ES-I3 (cell line): ENCODE measurements around the gene CENPP.

Experiments
- H3K36me3 ChIP-seq: 2 replicates; pipeline ENCODE4 v1.6.1; 2013; ENCODE audit warnings: mild to moderate bottlenecking, low read length, control low read depth, moderate library complexity; ENCODE audit not compliant: insufficient read depth
- H3K4me1 ChIP-seq: 2 replicates; pipeline ENCODE4 v1.6.1; 2013; ENCODE audit warnings: mild to moderate bottlenecking, control low read depth, low read length; ENCODE audit not compliant: insufficient read depth
- H3K9ac ChIP-seq: 2 replicates; pipeline ENCODE4 v1.6.1; 2013; ENCODE audit warnings: low read depth, mild to moderate bottlenecking, low read length, moderate library complexity
- H3K9me3 ChIP-seq: 2 replicates; pipeline ENCODE4 v1.6.1; 2013; ENCODE audit warnings: mild to moderate bottlenecking, low read length, moderate library complexity; ENCODE audit not compliant: control insufficient read depth, insufficient read depth

Gene CENPP

DNA sequence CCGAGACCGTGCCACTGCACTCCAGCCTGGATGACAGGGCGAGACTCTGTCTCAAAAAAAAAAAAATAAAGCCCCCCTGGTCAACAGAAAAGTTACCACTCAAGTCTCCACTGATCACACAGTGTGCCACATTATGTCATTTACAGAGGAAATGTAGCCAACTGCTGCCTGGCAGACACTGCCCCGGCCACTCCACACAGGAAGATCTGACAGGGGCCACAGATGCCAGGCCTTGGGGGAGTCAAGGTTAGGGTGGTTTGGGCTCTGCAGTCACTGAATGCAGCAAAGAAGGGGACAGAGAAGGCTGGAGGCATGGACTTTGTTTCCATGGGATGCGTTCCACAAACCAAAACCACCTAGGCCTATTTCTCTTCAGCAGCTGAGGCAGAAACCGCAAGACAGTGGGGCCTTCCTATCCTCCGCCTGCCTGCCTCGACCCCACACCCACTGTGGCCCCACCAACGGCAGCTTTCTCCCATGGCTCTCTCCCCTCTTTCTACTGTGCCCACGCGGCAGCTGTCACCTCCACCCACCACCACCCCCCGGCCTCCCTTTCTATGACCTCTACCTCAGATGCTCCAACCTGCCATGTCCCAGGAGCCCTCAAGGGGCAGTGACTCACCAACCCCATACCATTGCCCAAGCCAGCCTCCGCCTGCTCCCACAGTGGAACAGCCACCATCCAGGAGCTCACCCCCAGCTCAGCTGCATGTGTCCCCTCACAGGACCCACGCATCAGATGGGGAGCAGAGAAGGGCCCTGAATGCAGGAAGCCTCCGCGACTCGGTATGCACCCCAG lies 331.7 kb downstream of the CENPP start:
- Histone ChIP-seq H3K9me3 (no peaks in the 10 kb centered on the region), H3K4me1 (peaks cover 3% of the 10 kb centered on the region; the same call in 1 of the 2 replicates), H3K9ac (no peak overlapping the region), H3K36me3 (no peaks in the 10 kb centered on the region; the same call in 1 of the 2 replicates)

DNA sequence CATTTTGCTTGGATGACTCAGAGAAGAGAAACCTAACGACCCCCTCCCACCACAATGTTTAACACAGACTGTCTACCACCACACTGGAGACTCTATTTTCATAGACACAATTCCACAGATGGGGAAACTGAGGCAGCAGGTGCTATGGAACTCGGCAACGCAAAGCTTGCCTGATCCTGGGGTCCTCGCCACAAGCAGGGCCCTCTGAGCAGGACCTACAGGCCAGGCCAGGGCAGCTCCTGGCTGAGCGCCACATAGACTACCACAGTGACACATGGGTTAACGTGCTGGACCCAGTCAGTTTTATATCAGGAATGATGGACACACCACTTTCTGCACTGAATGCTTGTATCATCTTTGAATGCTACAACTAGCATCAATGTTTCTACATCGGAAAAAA lies 332.4 kb downstream of the CENPP start:
- Histone ChIP-seq H3K4me1 (peaks cover 3% of the 10 kb centered on the region; the same call in 1 of the 2 replicates), H3K36me3 (no peaks in the 10 kb centered on the region; the same call in 1 of the 2 replicates), H3K9ac (no peak overlapping the region), H3K9me3 (no peaks in the 10 kb centered on the region)

DNA sequence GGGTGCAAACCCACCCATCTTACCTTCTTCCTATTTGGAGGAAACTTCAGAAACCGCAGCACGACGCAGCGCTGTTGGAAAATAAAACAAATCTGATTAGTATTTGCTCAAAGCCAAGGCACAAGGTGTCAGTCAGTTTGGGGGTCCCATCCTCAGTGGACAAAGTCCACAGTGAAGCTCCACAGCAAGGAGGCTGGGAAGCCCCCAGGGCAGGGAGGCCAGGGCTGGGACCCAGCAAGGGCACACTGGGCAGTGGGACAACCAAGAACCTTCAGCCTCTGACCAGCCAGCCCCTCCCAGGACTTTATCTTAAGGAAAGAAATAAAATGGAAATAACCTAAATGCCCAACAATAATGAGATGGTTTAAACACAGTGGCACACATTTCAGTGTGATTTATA lies 332.9 kb downstream of the CENPP start:
- H3K36me3 ChIP-seq, result no peaks in the 10 kb centered on the region; the same call in 1 of the 2 replicates
- peaks cover 3% of the 10 kb centered on the region; the same call in 1 of the 2 replicates for H3K4me1 ChIP-seq
- H3K9ac ChIP-seq, result no peak overlapping the region
- no peaks in the 10 kb centered on the region for H3K9me3 ChIP-seq

DNA sequence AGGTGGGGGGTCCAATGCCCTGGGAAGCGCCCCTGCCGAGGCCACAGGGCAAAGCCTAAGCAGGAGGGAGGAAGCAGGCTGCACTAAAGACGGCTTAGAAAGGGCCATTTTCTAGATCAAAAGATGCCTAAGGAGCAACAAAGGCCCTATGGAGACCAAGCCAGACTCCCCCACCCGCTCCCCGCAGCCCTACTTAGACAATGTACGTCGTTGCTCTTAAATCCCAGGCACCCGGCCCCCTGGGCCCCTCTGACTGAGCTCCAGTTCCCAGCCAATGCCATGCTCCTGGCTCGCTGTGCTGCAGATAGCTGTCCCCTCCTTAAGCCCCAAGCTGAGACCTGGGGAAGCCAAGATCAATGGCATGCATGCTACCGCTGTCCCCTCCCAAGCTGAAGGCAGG lies 333.8 kb downstream of the CENPP start:
- Histone ChIP-seq H3K4me1 (peaks cover 8% of the 10 kb centered on the region), H3K36me3 (no peaks in the 10 kb centered on the region; the same call in 1 of the 2 replicates)

DNA sequence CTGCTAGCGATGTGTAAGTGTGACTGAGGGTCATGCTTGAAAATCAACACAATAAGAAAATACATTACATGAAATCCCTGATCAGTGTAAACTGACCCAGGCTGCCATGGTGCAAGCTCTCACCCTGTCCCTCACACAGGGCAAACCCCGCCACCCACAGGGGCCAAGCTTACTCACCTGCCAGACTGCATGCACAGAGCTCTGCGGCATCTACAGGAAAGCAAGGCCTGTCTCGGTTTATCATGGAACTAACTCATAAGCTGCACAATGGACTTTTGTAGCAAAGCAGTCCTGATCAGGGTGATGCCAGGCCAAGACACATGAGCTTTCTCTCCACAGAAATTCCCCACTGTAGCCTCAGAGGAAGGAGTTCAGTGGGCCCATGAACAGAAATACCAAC lies 334.5 kb downstream of the CENPP start:
- Histone ChIP-seq H3K36me3 (no peaks in the 10 kb centered on the region; the same call in 1 of the 2 replicates), H3K9ac (no peak overlapping the region), H3K9me3 (no peaks in the 10 kb centered on the region), H3K4me1 (peaks cover 9% of the 10 kb centered on the region)

More for the DNA sequence above, 333.8 kb downstream of the CENPP start:
- Histone ChIP-seq H3K9ac (no peak overlapping the region), H3K9me3 (no peaks in the 10 kb centered on the region)

DNA sequence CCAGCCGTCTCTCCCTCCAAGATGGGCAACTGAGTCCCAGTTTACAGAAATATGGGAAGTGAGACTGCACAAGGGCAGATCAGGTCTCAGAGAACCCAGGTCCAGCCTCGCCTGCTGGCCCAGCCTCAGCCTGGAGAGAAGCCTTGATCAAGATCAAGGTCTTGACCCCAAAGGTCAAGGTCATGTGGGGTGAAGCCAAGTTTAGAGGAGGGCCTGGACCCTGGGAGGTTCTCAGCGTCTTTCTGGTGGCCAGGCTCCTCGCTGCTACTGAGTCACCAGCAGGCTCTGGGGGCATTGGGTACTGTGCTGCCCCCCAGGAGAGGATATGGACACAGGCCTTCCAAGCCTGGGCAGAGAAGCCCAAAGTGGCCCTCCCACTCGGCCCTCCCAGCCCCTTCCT lies 335.4 kb downstream of the CENPP start:
- Histone ChIP-seq H3K9ac (no peak overlapping the region), H3K36me3 (no peaks in the 10 kb centered on the region), H3K9me3 (no peaks in the 10 kb centered on the region), H3K4me1 (peaks cover 9% of the 10 kb centered on the region)

DNA sequence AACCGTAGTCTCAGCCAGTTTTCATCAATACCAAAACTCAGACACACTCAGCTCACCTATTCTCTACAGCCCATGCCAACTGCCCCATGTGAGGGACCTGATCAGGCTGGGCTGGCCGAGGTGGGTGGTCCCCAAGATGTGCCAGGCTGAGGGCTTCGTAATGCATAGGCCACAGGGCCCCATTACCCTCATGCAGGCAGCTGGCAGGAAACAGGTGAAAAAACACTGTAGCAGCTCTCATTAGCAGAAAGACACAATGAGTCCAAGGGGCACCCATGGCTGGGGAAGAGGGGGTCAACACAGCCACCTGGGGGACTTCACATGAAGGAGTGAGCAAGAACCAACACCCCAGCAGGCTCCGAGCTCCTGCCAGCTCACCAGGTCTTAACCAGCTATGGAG lies 336.0 kb downstream of the CENPP start:
- Histone ChIP-seq H3K9me3 (no peaks in the 10 kb centered on the region), H3K36me3 (no peaks in the 10 kb centered on the region), H3K4me1 (peaks cover 9% of the 10 kb centered on the region), H3K9ac (no peak overlapping the region)

DNA sequence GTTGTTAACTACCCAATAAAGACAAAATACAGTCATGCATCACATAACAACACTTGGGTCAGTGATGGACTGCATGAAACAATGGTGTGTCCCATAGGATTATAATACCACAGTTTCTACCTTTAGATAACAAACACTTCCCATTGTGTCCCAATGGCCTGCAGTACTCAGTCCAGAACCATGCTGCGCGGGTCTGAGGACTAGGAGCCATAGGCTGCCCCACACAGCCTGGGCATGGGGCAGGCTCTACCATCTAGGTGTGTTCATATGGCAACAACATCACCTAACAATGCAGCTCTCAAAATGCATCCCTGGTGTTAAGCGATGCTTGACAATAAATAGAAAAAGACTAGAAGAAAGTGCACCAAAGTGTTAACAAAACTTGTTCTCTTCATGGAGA lies 337.4 kb downstream of the CENPP start:
- Histone ChIP-seq H3K9me3 (no peaks in the 10 kb centered on the region), H3K9ac (no peak overlapping the region), H3K4me1 (peaks cover 9% of the 10 kb centered on the region), H3K36me3 (no peaks in the 10 kb centered on the region)

DNA sequence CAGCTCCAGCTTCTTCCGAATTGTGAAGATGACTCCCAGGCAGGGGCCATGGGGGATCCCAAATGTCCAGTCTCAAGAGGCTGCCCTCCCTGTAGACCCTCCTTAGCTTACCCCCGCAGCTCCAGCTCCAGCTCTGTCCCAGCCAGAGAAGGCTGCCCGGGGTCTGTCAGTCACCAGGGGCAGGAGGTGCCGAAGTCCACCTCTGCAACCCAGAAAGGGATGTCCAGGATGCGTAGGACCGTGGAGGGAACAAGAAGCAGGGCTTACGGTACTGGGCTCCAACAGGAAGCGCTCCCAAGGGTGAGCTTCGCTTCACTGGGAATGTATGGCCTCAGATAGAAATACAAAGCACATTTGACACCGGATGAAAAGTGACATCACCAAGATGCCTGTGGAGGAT lies 338.2 kb downstream of the CENPP start:
- Histone ChIP-seq H3K9ac (no peak overlapping the region), H3K36me3 (no peaks in the 10 kb centered on the region), H3K9me3 (no peaks in the 10 kb centered on the region), H3K4me1 (peaks cover 9% of the 10 kb centered on the region)

DNA sequence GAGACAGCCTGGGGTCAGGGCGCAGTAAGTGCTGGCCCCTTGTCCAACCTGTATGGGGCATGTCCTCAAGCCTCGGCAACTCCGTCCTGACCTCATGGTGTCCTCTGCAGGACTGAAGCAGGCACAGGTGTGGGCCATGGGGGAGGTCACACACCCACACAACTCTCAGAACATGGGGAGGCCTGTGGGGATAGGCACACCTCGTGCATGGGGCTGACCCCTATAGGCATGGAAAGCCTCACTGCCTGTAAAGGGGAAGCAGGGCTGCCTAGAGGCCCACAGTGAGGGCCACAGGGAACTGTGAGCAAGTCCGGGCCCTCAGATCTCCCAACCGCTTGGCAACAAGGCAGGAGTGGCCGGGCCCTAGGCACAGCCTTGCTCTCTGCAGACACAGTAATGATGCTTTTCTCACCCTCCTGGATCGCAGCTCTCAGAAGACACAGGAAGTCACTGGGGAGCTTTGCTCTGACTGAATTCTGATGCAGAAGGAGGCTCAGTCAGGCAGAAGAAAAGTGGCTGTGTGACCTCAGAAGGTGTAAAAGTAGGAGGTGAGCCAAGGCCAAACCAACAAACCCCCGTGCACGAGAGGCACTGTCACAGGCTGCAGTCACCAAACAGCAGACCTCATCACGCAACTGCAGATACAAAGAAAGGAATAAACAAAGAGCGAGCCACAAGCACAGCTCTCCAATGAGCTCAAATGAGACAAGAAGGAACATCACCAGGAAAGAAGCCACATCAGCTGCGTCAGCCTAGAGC lies 338.8 kb downstream of the CENPP start:
- H3K36me3 ChIP-seq, result no peaks in the 10 kb centered on the region
- no peaks in the 10 kb centered on the region for H3K9me3 ChIP-seq
- H3K4me1 ChIP-seq, result peaks cover 9% of the 10 kb centered on the region
- no peak overlapping the region for H3K9ac ChIP-seq

DNA sequence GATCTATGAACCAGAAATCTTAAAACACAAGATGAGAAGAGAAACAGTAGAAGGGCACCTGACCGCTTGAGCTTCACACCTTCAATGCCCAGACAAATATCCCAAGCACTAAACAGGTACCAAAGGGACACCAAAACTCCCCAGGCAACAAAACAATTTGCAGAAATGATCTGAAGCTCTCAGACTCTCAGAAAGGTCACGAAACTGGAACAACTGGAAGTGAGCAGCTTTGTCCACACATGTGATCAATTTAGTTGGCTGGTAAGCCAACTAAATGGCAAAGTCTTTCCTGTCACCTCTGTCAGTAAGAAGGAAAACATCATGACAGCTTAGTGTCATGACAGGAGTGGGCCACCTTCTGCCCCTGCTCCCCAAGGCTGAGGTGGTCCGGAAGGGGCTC lies 340.1 kb downstream of the CENPP start:
- Histone ChIP-seq H3K4me1 (peaks cover 6% of the 10 kb centered on the region; the same call in 1 of the 2 replicates), H3K9me3 (no peaks in the 10 kb centered on the region), H3K9ac (no peak overlapping the region), H3K36me3 (no peaks in the 10 kb centered on the region)

DNA sequence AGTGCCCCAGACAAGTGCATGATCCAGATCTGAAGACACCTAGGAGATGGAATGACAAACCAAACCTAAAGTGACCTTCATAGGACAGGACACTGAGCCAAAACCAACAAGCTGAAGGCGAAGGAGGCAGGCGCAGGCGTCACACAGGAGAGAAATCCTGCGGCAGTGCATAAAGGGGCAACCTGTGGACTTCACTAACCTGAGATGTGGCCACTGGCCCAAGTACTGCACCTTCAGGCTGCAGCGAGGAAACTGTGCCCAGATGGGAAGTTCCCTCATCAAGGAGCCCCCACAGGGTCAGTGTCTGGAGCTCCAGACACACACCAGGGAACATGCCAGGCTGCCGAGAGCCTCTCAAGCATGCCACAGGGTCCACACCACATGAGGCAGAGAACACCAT lies 340.5 kb downstream of the CENPP start:
- H3K9ac ChIP-seq, result no peak overlapping the region
- peaks cover 6% of the 10 kb centered on the region; the same call in 1 of the 2 replicates for H3K4me1 ChIP-seq
- H3K9me3 ChIP-seq, result no peaks in the 10 kb centered on the region
- H3K36me3 ChIP-seq, result no peaks in the 10 kb centered on the region

DNA sequence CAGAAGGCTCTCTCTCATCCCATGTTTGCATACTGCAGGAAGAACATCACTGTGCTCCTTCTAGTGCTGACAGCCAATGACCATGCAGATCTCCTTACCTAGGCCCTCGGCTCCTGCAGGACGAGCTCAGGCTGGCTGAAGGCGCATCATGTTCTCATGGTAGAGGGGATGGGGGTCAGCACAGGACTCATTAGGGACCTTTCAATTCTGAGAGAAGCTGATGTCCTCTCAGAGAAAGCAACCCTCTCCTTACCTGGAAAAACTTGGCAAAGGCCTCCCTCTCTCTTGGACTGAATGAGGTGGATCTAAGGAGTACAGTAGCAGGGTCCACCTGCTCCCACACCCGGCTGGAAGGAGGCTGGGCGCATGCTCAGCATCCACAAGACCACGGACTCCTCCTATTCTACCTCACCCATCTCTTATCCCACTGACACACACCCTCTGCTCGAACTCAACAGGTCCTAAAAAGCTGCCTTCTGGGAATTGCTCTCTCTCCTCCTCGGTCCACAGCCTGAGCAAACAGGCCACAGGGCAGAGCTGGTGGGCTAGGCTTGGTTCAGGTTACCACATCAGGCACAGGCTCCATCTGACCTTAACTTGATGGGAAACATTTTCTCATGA lies 341.3 kb downstream of the CENPP start:
- Histone ChIP-seq H3K4me1 (peaks cover 6% of the 10 kb centered on the region; the same call in 1 of the 2 replicates), H3K9me3 (no peaks in the 10 kb centered on the region), H3K36me3 (no peaks in the 10 kb centered on the region), H3K9ac (no peak overlapping the region)

DNA sequence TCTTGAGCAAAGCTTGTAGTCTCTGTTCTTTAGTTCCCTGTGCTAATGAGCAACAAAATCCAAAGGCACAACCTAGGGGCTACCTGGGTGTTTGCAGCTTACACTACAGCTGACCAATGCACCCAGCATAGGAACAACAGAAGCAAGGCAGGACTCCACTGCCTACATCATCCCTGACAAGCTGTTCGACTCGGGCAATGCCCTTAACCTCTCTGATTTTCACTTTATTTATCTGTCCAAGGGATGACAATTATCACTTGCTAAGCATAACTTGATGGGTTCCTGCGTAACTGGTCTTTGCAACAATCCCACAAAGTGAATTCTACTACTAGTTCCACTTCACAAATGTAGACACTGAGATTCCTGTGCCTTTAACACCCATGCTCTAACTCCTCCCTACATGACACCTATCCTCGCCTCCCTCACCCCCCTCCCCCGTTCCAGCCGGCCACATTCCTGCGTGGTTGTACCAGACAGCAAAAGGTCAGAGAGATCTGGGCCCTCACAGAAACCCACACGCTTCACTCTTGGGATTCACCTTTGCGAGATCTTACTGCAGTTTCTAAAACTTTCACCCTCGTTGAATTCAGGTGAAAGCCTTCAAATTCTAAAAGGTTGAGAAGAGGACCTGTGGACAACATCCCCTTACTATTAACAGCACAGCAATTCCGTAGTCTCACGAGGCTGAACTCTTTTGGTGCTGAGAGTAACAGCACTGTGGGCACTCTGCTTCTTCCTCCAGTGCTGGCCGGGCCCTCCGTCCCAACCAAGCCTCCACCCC lies 343.2 kb downstream of the CENPP start:
- no peaks in the 10 kb centered on the region for H3K36me3 ChIP-seq

More for the DNA sequence above, 343.2 kb downstream of the CENPP start:
- no peaks in the 10 kb centered on the region for H3K9me3 ChIP-seq
- peaks cover 6% of the 10 kb centered on the region; the same call in 1 of the 2 replicates for H3K4me1 ChIP-seq
- H3K9ac ChIP-seq, result peak overlapping the region; percentile 68; the same call in 1 of the 2 replicates
